HG03342 (cell line): ENCODE results near the gene CPTP.

ENCODE experiments used
- ATAC-seq: cut with Tn5 transposase; IDR thresholded peaks from one replicate; pipeline ENCODE4 v1.9.1; 2021; ENCODE audit warnings: mild to moderate bottlenecking, moderate library complexity; ENCODE audit not compliant: unreplicated experiment

Gene CPTP

GRCh38 chr1:1324524-1325287, at the start of gene CPTP, which contains the start of gene INTS11:
CPTP (plus strand) TSS chr1:1324802; CDS start chr1:1326911, 2,109 bp downstream.
INTS11 (minus strand) TSS chr1:1324660; CDS start chr1:1324608, 52 bp downstream.
- ATAC-seq, result peak; percentile 70

GRCh38 chr1:1274931-1275431, 49.6 kb upstream of the CPTP start:
- ATAC-seq, result no peak

GRCh38 chr1:1275836-1276235, 48.8 kb upstream of the CPTP start:
- no peak for ATAC-seq

GRCh38 chr1:1278620-1279019, 46.0 kb upstream of the CPTP start:
- no peak for ATAC-seq

GRCh38 chr1:1279028-1279427, 45.6 kb upstream of the CPTP start:
- ATAC-seq, result no peak

GRCh38 chr1:1280782-1281481, 43.7 kb upstream of the CPTP start:
- no peak for ATAC-seq

GRCh38 chr1:1281533-1282321, 42.9 kb upstream of the CPTP start:
- ATAC-seq, result no peak

GRCh38 chr1:1282998-1283397, 41.6 kb upstream of the CPTP start:
- no peak for ATAC-seq

GRCh38 chr1:1283821-1284220, 40.8 kb upstream of the CPTP start:
- no peak for ATAC-seq

GRCh38 chr1:1284221-1285101, 40.1 kb upstream of the CPTP start:
- ATAC-seq, result no peak

GRCh38 chr1:1285102-1285571, 39.5 kb upstream of the CPTP start:
- no peak for ATAC-seq

GRCh38 chr1:1285611-1286311, 38.8 kb upstream of the CPTP start:
- no peak for ATAC-seq

GRCh38 chr1:1286313-1287261, 38.0 kb upstream of the CPTP start:
- ATAC-seq, result no peak

GRCh38 chr1:1287288-1288110, 37.1 kb upstream of the CPTP start:
- ATAC-seq, result no peak

- no peak for ATAC-seq
Measured at GRCh38 chr1:1290238-1290731, 34.3 kb upstream of the CPTP start.

GRCh38 chr1:1291023-1291528, 33.5 kb upstream of the CPTP start:
- no peak for ATAC-seq
